SIG-M5 (cell line): Measurements from ENCODE around the gene FAM204A.
A peak's percentile ranks its signal among the peaks of the same experiment; 100 is the strongest.

Source experiments
- DNase-seq: peaks from one replicate; lab custom pipeline; 2025; lab: John Stamatoyannopoulos, UW

The FAM204A gene

GRCh38 chr10:118341791-118342637 lies at the start of gene FAM204A:
TSS of gene FAM204A (minus strand) at chr10:118342324. CDS start at chr10:118336415, 5,909 bp downstream.
- DNase-seq, result peak; percentile 34

GRCh38 chr10:118383699-118384098 lies 41.6 kb upstream of the FAM204A start:
- no peak for DNase-seq

DNA sequence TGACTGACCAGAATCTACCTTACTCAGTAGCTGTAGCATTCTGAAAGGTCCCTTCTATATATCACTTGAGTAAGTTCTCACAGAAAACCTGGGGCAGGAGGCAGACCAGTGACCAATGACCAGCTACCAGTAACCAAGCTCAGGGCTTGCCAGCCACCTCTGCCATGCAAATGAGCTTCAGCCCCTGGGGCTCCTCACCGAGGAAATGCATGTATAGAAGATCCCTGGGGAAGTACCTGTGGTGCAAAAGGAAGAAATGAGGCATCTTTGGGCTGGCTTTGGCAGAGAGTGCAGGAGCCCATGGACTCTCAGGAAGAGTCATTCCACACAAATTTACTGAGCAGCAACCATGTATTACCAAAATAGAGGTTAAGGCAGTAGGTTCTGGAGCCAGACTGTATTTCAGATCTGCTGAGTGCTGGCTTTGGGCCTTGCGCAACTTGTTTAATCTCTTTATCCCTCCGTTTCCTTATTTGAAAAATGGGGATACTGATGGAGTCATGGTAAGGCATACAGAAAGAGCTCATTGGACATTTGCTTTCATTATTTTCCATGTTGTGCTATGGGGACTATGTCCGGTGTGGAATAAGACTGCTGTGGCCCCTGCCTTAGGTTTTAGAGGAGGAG lies 41.1 kb upstream of the FAM204A start:
- no peak for DNase-seq

GRCh38 chr10:118374404-118374803 lies 32.3 kb upstream of the FAM204A start:
- DNase-seq, result no peak

GRCh38 chr10:118373786-118374185 lies 31.7 kb upstream of the FAM204A start:
- no peak for DNase-seq

- DNase-seq, result no peak
Observed at GRCh38 chr10:118370499-118370898, 28.4 kb upstream of the FAM204A start.

GRCh38 chr10:118369641-118370205 lies 27.6 kb upstream of the FAM204A start:
- DNase-seq, result no peak

GRCh38 chr10:118365702-118366101 lies 23.6 kb upstream of the FAM204A start:
- DNase-seq, result no peak

GRCh38 chr10:118362103-118362502 lies 20.0 kb upstream of the FAM204A start:
- no peak for DNase-seq

GRCh38 chr10:118358327-118358726 lies 16.2 kb upstream of the FAM204A start:
- no peak for DNase-seq

GRCh38 chr10:118357841-118358240 lies 15.7 kb upstream of the FAM204A start:
- no peak for DNase-seq

GRCh38 chr10:118356628-118357027 lies 14.5 kb upstream of the FAM204A start:
- DNase-seq, result no peak

DNA sequence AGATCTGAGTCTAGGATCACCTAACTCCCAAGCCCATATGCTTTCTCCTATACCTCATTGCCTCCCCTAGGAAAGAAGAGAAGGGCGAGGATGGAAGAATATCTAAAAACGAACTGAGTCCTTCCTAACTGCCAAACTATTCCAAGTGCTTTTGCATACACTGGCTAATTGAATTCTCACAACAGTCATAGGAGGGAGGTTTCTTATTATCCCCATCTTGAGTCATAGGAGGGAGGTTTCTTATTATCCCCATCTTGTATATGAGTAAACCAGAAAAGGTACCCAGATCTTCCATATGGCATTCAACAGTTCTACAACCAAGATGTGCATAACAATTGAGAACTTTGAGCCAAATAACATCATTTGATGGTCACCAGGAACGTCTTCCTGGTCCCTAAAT lies 13.1 kb upstream of the FAM204A start:
- no peak for DNase-seq

- no peak for DNase-seq
Observed at GRCh38 chr10:118349235-118349634, 7.1 kb upstream of the FAM204A start.

GRCh38 chr10:118343549-118343948 lies 1.4 kb upstream of the FAM204A start:
- no peak for DNase-seq

DNA sequence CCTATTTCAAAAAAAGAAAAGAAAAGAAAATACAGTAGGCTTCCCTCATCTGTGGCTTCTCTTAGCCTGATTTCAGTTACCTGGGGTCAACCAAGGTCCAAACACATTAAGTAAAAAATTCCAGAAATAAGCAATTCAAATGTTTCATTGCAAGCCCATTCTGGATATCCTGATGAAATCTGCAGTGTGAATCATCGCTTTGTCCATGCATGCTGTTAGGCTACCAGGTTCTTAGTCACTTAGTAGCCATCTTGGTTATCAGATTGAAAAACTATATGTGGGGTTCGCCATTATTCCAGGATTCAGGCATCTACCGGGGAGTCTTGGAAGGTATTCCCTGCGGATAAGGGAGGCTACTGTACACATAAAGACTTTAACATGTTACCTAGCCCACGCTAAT lies 991 bp upstream of the FAM204A start:
- no peak for DNase-seq

- DNase-seq, result no peak
Observed at GRCh38 chr10:118342638-118343020, 505 bp upstream of the FAM204A start.

GRCh38 chr10:118340486-118340885 lies 1.6 kb downstream of the FAM204A start:
- DNase-seq, result no peak

DNA sequence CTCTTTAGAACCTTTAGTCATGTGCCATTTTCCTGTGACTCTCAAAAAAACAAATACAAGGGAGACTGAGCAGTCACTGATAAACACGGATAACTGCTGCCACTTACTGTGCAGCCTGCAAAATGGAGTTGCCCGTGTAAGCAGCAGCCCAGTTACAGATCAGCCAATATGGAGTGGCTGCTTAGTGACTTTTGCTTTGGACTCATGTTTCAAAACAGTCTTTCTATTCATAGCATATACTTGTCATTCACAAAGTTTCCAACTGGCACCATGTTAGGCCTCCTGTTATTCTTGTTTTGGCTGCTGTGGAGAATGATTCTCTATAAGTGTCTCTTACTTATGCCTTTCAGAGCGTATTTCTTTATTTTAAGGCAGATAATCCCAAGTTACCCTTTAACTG lies 3.0 kb downstream of the FAM204A start:
- no peak for DNase-seq

GRCh38 chr10:118337356-118337755 lies 4.8 kb downstream of the FAM204A start:
- DNase-seq, result no peak

DNA sequence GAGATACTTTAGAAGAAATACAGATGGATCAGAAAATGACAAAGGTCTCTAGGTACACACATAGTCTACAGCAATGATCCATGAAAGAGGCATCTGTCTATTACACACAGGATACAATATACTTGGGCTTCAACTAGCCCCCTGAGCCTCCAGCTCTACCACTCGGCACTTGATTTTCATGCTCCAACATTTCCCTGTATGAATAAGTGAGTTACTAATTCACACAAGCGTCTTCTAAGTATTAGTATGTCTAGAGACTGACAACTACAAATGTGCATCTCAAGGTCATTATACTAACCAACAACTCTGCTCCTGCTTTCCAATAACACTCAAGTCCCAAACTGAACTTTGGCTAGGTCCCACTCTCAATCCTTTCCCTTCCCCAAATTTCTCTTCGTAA lies 8.3 kb downstream of the FAM204A start:
- DNase-seq, result no peak

DNA sequence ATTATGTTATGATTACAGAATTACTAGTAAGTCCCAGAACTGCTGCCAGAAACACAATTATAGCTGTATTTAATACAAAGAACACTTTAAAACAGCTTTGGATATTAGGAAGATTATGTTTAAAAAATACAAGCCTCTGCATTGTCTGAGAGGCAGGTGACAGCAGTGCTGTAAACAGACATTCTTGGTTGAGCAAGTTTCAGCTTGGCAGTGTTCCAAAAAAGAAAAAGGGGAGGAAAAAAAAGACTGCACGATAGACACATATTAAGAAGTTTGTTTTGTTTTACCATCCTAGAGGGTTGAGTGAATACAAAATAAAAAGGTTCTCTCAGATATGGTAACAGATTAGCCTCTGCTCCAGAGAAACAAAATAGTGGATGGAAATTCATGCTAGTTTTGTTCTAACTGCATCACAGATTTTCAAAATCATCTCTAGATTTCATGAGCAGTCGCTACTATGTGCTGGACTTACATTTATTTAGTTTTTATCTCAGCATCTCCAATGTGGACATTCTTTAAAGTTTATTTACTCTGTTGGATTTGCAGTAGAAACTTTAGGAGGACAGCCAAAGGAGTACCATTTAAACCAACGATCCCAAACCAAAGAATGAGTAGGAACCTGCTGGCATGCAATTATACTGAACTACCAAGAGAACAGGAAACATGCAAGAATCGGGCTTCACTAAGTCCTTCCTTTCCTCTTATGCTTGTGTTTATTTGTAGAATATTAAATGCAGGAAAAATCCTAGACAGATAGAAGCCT lies 9.0 kb downstream of the FAM204A start:
- DNase-seq, result no peak
